K562 (cell line): Measurements from ENCODE around the gene RND1. TPM values are rescaled to one million over a fixed set of nuclear protein-coding genes. Genes with fewer than 3 reads are reported as not detected.
A peak's percentile ranks its signal among the peaks of the same experiment; 100 is the strongest.

ENCODE experiments used
- BCOR ChIP-seq: fragments of 450-650 bp; IDR thresholded peaks from 2 replicates; pipeline ENCODE4 v1.6.1; 2016
- MBD2 ChIP-seq: sonication (generic); IDR thresholded peaks from 2 replicates; pipeline ENCODE4 v1.6.1; 2016; ENCODE audit warnings: low read depth, borderline replicate concordance
- USF2 ChIP-seq: sonication (generic); formaldehyde crosslinking; IDR thresholded peaks from 2 replicates; pipeline ENCODE4 v1.5.0; 2020; ENCODE audit warnings: missing genetic modification reagents
- polyA plus RNA-seq, 8 experiments: library from polyadenylated mRNA; depleted of rRNA in 4 of 8; stranded (reverse) in 5 of 8; unstranded in 3 of 8; fragments of >200 nt; fragmentation: Nextera tagmentation in 2 of 8; fragmentation: Illumina TruSeq in 1 of 8; extraction: Ambion mirVana in 2 of 8; extraction: Trizol in 1 of 8; gene quantifications; 2 replicates each; pipeline versions ENCODE4 v1.2.1 to v1.2.3, GENCODE V29; 2011 to 2014; ENCODE audit warnings: inconsistent platforms in 1 of 8, missing spikeins in 1 of 8
- total RNA-seq, 7 experiments: library from RNA; depleted of rRNA in 6 of 7; stranded (reverse); fragments of >200 nt in 6 of 7; fragmentation: Illumina TruSeq in 2 of 7; extraction: Trizol in 2 of 7; gene quantifications; 2 replicates each; pipeline versions ENCODE4 v1.2.1 to v1.2.3, GENCODE V29; 2011 to 2021; ENCODE audit warnings: low replicate concordance in 1 of 7
- TF ChIP-seq, protein P1 (sequence below): sonication (generic); formaldehyde crosslinking; IDR thresholded peaks from 2 replicates; pipeline ENCODE4 v1.8.0; 2023; ENCODE audit warnings: mild to moderate bottlenecking, missing genetic modification reagents
- TF ChIP-seq, protein P2 (sequence below): fragments of 450-650 bp; IDR thresholded peaks from 2 replicates; pipeline ENCODE4 v1.6.1; 2018; ENCODE audit not compliant: partially characterized antibody

The RND1 gene
- total and polyA plus RNA-seq, 9 of the 15 experiments (the other 6 are each of a cell fraction or from before 2014, with no cell fraction given) = 0.18 to 0.78 (median 0.58) TPM; not detected in 2

DNA sequence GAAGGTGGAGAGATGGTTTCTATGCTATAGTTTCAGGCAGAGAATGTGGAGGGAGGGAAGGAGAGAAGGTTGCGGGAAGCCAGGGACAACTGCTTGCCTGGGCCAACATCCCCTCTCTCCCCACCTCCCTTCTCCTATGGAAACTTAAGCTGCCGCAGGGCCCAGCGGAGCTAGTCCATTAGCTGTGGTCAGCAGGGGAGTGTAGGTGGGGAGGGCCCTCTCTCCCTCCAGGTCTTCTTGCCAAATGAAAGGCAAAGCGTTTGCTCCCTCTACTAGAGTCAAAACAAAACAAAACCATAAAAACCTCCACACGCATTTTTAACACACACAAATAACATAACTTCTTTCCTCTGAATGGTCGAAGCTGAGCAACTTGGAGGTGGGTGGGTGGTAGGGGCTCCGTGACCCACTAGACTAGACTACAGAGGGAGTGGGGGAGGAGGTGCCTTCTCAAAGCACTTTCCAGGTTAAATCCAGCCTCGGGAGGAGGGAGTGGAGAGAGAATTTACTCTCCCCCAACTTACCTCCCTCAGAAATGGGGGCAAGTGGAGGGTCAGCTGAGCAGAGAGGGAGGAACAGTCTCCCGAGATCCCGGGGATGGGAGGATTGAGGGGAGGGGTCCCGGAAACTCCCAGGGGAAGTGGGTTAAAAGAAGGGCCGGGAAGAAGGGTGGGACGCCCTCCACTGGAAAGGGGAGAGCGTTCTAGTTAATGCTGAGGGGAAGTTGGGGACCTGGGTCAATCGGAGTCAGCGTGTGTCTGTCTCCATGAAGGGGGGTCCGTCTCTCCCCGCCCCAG is 52.0 kb downstream of the RND1 start (continued):
- TF ChIP-seq, protein P1, sequence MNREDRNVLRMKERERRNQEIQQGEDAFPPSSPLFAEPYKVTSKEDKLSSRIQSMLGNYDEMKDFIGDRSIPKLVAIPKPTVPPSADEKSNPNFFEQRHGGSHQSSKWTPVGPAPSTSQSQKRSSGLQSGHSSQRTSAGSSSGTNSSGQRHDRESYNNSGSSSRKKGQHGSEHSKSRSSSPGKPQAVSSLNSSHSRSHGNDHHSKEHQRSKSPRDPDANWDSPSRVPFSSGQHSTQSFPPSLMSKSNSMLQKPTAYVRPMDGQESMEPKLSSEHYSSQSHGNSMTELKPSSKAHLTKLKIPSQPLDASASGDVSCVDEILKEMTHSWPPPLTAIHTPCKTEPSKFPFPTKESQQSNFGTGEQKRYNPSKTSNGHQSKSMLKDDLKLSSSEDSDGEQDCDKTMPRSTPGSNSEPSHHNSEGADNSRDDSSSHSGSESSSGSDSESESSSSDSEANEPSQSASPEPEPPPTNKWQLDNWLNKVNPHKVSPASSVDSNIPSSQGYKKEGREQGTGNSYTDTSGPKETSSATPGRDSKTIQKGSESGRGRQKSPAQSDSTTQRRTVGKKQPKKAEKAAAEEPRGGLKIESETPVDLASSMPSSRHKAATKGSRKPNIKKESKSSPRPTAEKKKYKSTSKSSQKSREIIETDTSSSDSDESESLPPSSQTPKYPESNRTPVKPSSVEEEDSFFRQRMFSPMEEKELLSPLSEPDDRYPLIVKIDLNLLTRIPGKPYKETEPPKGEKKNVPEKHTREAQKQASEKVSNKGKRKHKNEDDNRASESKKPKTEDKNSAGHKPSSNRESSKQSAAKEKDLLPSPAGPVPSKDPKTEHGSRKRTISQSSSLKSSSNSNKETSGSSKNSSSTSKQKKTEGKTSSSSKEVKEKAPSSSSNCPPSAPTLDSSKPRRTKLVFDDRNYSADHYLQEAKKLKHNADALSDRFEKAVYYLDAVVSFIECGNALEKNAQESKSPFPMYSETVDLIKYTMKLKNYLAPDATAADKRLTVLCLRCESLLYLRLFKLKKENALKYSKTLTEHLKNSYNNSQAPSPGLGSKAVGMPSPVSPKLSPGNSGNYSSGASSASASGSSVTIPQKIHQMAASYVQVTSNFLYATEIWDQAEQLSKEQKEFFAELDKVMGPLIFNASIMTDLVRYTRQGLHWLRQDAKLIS (CRISPR knock-in tag) = 0 out of 2 replicates have a peak, but pooled peaks have one; percentile 1
- TF ChIP-seq, protein P2, sequence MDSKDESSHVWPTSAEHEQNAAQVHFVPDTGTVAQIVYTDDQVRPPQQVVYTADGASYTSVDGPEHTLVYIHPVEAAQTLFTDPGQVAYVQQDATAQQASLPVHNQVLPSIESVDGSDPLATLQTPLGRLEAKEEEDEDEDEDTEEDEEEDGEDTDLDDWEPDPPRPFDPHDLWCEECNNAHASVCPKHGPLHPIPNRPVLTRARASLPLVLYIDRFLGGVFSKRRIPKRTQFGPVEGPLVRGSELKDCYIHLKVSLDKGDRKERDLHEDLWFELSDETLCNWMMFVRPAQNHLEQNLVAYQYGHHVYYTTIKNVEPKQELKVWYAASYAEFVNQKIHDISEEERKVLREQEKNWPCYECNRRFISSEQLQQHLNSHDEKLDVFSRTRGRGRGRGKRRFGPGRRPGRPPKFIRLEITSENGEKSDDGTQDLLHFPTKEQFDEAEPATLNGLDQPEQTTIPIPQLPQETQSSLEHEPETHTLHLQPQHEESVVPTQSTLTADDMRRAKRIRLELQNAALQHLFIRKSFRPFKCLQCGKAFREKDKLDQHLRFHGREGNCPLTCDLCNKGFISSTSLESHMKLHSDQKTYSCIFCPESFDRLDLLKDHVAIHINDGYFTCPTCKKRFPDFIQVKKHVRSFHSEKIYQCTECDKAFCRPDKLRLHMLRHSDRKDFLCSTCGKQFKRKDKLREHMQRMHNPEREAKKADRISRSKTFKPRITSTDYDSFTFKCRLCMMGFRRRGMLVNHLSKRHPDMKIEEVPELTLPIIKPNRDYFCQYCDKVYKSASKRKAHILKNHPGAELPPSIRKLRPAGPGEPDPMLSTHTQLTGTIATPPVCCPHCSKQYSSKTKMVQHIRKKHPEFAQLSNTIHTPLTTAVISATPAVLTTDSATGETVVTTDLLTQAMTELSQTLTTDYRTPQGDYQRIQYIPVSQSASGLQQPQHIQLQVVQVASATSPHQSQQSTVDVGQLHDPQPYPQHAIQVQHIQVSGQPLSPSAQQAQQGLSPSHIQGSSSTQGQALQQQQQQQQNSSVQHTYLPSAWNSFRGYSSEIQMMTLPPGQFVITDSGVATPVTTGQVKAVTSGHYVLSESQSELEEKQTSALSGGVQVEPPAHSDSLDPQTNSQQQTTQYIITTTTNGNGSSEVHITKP = peak; percentile 79
- TF ChIP-seq BCOR (peak; percentile 12; the same call in 1 of the 2 replicates), MBD2 (0 out of 2 replicates have a peak, but pooled peaks have one; percentile 13), USF2 (no peak)
- TF ChIP-seq, all 486 proteins: peak for 8
